Retina (tissue), 1 donor: Measurements from ENCODE around the gene ADCY1.
A peak's percentile ranks its signal among the peaks of the same experiment; 100 is the strongest.
"Not testable (repeated sequence)": the region's sequence is repeated elsewhere in the genome, so short reads cannot be mapped to it uniquely, and the experiment has no call there.

ENCODE experiments used
- DNase-seq: peaks from one replicate; pipeline ENCODE4 v3.0.0-alpha.2; 2016

Gene ADCY1

DNA sequence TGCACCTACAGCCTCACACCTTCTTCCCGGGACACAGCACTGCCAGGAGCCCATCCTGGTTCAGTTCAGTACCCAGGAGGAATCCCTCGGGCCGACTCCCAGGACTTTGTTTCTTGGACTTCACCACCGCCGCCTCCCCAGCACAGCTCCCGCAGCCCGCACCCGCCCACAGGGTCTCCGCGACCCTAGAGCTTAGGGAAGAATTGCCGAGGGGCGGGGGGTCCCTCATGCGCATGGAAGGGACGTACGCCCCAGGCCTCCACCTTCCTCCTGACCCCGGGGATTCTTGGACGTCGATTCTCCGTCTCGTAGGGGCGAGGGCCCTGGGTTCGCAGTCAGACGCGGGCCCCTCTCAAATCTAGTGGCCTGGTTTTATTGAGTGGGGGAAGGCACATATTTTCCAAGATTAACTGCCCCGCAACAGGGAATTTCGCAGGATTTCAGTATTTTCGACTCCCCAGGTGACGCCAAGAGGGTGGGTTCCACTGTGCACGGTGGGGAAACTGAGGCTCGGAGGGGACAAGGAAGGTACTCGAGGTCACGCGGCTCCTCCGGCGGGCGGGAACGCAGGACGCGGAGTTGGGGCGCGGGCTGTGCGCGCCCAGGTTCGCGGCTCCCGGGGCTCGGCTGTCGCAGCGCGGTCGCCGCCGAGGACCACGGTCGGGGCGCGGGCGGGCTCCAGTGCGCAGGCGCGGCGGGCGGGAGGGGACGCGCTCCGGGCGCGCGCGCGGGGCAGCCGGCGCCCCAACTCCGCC lies at the start of gene ADCY1:
TSS of gene ADCY1 (plus strand) at position 708 of the 755 bp plus-strand sequence. CDS start 176 bp downstream, outside the sequence.
- DNase-seq, result peak; percentile 68

GRCh38 chr7:45524445-45524844 lies 49.7 kb upstream of the ADCY1 start:
- no peak for DNase-seq

GRCh38 chr7:45525057-45525456 lies 49.1 kb upstream of the ADCY1 start:
- no peak for DNase-seq

GRCh38 chr7:45543473-45543872 lies 30.7 kb upstream of the ADCY1 start:
- no peak for DNase-seq

- DNase-seq, result not testable (repeated sequence)
Observed at GRCh38 chr7:45545105-45545710, 29.0 kb upstream of the ADCY1 start.

GRCh38 chr7:45548917-45549316 lies 25.3 kb upstream of the ADCY1 start:
- not testable (repeated sequence) for DNase-seq

DNA sequence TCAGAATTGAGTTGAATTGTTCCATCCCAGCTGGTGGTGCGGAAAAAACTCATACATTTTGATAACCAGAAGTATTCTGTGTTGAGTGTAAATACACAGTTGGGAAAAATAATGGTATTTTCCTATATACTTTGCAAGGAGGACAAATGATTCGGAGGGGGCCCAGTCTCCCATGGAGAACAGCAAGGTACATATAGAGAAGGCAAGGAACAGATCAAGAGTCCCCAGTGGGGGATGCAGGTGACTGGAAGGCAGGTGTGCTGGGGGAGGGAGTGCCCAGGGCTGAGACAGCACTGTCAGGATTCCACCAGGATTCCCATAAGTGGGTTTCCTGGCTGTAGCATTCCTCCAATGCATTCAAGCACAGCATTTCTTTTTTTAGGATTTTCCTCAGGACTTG lies 10.8 kb upstream of the ADCY1 start:
- no peak for DNase-seq

DNA sequence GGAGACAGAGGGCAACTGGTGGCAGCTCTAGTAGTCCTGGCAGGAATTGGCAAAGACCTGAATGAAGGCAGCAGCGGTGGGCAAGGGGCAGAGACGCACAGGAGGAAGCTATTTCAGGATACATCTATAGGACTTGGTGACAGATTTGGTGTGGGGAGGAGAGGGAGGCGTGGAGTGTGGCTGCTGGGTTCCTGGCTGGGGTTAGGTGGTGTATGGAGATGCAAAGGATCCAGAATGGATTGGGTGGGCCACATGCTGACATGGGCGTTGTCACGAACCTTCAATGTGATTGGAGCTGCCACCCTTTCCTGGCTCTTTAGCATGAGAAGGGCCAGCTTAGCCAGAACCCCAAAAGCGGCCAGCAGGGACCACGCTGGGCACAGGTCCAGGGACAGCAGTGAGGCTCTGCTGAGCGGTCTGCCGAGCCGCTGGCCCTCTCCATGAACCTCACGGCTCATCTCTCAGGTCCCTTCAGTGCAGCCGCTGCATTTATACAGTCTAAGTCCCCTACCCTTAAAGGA lies 10.2 kb upstream of the ADCY1 start:
- DNase-seq, result peak; percentile 74

GRCh38 chr7:45564485-45564884 lies 9.7 kb upstream of the ADCY1 start:
- DNase-seq, result peak; percentile 82

GRCh38 chr7:45564886-45565455 lies 9.2 kb upstream of the ADCY1 start:
- DNase-seq, result no peak

DNA sequence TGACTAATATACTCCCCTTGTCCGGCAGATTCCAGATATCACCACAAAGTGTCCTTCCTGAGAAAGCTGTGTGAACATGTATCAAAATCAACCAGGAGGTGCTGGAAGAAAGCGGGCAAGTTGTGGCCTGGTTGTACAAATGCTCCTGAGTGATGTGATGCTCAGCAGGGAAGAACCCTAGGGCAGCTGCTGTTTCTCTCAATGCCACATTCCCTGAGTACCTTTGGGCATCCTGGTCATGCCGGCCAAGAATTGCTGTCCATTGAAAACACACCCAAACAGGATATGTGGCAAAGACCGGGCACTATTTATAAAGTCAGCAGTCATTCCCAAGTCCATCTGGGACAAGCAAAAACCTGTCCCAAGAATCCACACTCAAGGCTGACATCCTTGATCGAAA lies 7.8 kb upstream of the ADCY1 start:
- no peak for DNase-seq

- DNase-seq, result no peak
Observed at GRCh38 chr7:45566961-45567360, 7.2 kb upstream of the ADCY1 start.

GRCh38 chr7:45567713-45568112 lies 6.5 kb upstream of the ADCY1 start:
- no peak for DNase-seq

- no peak for DNase-seq
Observed at GRCh38 chr7:45568536-45569289, 5.5 kb upstream of the ADCY1 start.

DNA sequence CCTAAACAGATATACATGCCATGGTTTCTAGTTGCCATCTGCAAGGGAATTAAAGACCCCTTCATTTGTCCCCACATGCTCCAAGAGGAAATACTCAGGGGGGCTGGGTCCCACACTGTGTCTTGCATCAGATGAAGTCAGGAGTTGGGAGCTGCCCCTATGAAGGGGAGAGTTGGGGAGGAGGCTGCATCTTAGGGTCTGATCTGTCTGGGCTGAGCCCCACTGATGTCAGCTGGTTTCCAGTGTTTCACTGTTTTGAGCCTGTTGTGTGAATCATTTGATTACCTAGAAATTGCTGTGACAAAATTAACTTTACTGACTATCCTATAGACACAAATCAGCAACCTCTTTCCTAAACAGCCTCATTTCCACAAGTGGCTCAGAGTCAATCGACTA lies 4.9 kb upstream of the ADCY1 start:
- DNase-seq, result no peak

- no peak for DNase-seq
Observed at GRCh38 chr7:45570797-45571196, 3.4 kb upstream of the ADCY1 start.

- DNase-seq, result peak; percentile 34
Observed at GRCh38 chr7:45573204-45573603, 964 bp upstream of the ADCY1 start.

DNA sequence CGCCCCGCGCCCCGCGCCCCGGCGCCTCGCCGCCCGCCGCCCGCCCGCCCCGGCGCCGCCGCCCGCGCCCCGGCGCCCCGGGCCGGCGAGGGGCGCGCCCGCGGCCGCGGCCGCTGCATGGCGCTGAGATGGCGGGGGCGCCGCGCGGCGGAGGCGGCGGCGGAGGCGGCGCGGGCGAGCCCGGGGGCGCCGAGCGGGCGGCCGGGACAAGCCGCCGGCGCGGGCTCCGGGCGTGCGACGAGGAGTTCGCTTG lies 174 bp downstream of the ADCY1 start:
- DNase-seq, result no peak

DNA sequence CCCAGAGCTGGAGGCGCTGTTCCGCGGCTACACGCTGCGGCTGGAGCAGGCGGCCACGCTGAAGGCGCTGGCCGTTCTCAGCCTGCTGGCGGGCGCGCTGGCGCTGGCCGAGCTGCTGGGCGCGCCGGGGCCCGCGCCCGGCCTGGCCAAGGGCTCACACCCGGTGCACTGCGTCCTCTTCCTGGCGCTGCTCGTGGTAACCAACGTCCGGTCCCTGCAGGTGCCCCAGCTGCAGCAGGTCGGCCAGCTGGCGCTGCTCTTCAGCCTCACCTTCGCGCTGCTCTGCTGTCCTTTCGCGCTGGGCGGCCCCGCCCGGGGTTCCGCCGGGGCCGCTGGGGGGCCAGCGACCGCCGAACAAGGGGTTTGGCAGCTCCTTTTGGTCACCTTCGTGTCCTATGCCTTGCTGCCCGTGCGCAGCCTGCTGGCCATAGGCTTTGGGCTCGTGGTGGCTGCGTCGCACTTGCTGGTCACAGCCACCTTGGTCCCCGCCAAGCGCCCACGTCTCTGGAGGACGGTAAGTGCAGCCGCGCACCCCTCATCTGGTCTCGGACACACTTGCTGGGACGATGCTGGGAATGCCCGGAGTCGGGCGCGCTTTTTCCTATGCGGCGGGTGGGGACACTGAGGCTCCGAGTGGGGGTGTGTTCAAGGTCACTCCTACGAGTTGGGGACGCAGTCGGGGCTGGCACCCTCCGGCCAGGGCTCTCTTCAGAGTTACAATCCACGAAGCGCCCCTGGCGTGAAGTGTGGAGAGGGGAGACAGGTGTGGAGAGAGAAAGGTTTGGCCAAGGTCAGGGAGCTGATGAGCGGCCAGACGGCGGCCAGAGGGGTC lies 717 bp downstream of the ADCY1 start:
- DNase-seq, result peak; percentile 78

DNA sequence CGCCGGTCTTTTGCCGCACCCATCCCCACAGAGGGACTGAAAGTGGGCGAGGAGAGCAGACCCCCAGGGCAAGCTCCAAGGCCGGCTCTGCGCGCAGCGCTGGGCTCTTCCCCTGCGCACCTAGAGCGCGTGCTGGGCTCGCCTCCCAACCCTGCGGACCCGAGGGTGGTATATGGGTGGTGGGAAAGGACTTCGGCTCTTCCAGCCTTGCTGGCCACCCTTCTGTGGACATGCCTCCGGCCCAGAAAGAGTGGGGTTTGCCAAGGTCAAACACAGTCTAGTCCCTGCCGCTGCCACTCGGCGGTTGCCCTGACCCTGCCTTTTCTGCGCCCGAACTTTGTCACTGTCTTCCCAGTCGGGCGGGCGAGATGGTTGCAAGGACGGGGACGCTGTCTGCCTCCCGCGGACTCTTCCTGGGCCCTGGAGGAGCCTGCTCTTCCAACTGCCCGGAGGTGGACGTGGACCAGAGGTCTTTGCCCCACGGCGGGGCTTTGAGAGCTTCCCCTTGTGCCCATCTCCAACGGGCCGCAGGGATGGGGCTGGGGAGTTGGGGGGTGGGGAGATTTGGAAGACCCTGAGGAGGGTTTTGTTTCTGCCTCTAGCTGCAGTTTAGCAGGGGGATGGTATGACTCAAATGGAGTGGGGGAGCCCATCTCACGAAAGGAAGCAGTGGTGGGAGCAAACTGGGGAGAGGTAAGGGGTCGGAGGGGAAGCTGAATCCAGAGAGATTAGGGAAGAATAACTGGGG lies 1.5 kb downstream of the ADCY1 start:
- peak; percentile 70 for DNase-seq

- no peak for DNase-seq
Observed at GRCh38 chr7:45576249-45576929, 2.2 kb downstream of the ADCY1 start.
